Measurements from ENCODE around the gene LSAMP. TPM values are rescaled to one million over a fixed set of nuclear protein-coding genes. Genes with fewer than 3 reads are reported as not detected.

LSAMP gene
- total and polyA plus RNA-seq, 9 of the 15 experiments (the other 6 are each of a cell fraction or from before 2014, with no cell fraction given): 0.09 to 0.11 TPM; not detected in 7

GRCh38 chr3:115975353-115975752, 469.9 kb downstream of the LSAMP start (continued):
- peak; percentile 53 for TF ChIP-seq ARID1B (IDR thresholded peaks at IDR 0.05)
- TF ChIP-seq MIER1 (IDR thresholded peaks at IDR 0.05; ENCODE audit: low read depth): no peak
- TF ChIP-seq ZBTB2 (IDR thresholded peaks at IDR 0.05): no peak
- no peak for TF ChIP-seq KDM5B (IDR thresholded peaks at IDR 0.05; ENCODE audit: insufficient replicate concordance, low read depth, low read length)
- TF ChIP-seq ZNF609 (CRISPR knock-in tag; IDR thresholded peaks at IDR 0.05; ENCODE audit: borderline replicate concordance): no peak
- TF ChIP-seq JUN (IDR thresholded peaks at IDR 0.05; ENCODE audit: borderline replicate concordance, low read depth, low read length): 0 out of 2 replicates have a peak, but pooled peaks have one; percentile 47
- no peak for TF ChIP-seq JUN (CRISPR knock-in tag; IDR thresholded peaks at IDR 0.05; ENCODE audit: borderline replicate concordance)
- TF ChIP-seq KDM1A (IDR thresholded peaks at IDR 0.05): peak; percentile 32 to 38; a peak in 2 of 4 replicates
- no peak for TF ChIP-seq UBTF (IDR thresholded peaks at IDR 0.05; ENCODE audit: borderline replicate concordance in 1 of 2, low read depth in 2 of 2, low read length in 2 of 2)
- TF ChIP-seq NCOA6 (IDR thresholded peaks at IDR 0.05): no peak
- peak; percentile 62; the same call in 1 of the 2 replicates for TF ChIP-seq SMARCA4 (IDR thresholded peaks at IDR 0.05)
- no peak for TF ChIP-seq E4F1 (CRISPR knock-in tag; IDR thresholded peaks at IDR 0.05; ENCODE audit: borderline replicate concordance)
- no peak for TF ChIP-seq ZNF431 (CRISPR knock-in tag; IDR thresholded peaks at IDR 0.05)
